Measurements from ENCODE around the gene FUT2.

GRCh38 chr19:48660852-48661710 lies 34.7 kb upstream of the FUT2 start:
- no peak for TF ChIP-seq POLR2A (IDR thresholded peaks at IDR 0.05; ENCODE audit: low read length)
- no peak for TF ChIP-seq GATA1 (IDR thresholded peaks at IDR 0.05; ENCODE audit: low read depth, low read length)

All from erythroblast (primary cell).